ENCODE data around the gene POLR3B. TPM values are rescaled to one million over a fixed set of nuclear protein-coding genes. Genes with fewer than 3 reads are reported as not detected.

POLR3B gene
- total and polyA plus RNA-seq, 12 donors, result 2.0 to 12.0 (median 9.2) TPM

- Histone ChIP-seq H3K9me3 (no peaks in the 10 kb centered on the region), H3K36me3 (peaks cover 0 to 65% (median 13%) of the 10 kb centered on the region in 9 donors), H3K27ac (no peak overlapping the region), H3K4me3 (no peak overlapping the region), H3K4me1 (peaks cover 0 to 19% (median 8%) of the 10 kb centered on the region in 9 donors), H3K27me3 (no peaks in the 10 kb centered on the region)
- 57 to 61% methylated on average over 4 of the region's 4 CpGs for WGBS, 2 donors
- TF ChIP-seq CTCF (IDR thresholded peaks at IDR 0.05), result no peak
- intact Hi-C loops (cut with DNase I), result loop anchor here in 3 of 10 donors (5.0 to 10.0 kb wide), 3 partner anchors 116 to 934 kb away; no protein-coding TSS in a partner anchor
- no peak for DNase-seq
- no peak for ATAC-seq
These were observed 9.1 kb upstream of the POLR3B start for GRCh38 chr12:106348411-106348810.

GRCh38 chr12:106353175-106353574, 4.4 kb upstream of the POLR3B start:
- ATAC-seq (no peak), DNase-seq (no peak)
- Histone ChIP-seq H3K27me3 (no peaks in the 10 kb centered on the region), H3K27ac (no peak overlapping the region), H3K9me3 (no peaks in the 10 kb centered on the region), H3K36me3 (peaks cover 0 to 19% (median 0%) of the 10 kb centered on the region in 9 donors), H3K4me1 (peaks cover 0 to 13% (median 7%) of the 10 kb centered on the region in 9 donors), H3K4me3 (no peak overlapping the region)
- no peak for TF ChIP-seq CTCF (IDR thresholded peaks at IDR 0.05)
- intact Hi-C loops (cut with DNase I), result loop anchor here in 2 of 10 donors (5.0 to 10.0 kb wide), 2 partner anchors 48 to 126 kb away; partner anchors contain the start of gene TCP11L2 (in 1 of the 2)
- WGBS, 2 donors, result 80 to 87% methylated on average over 6 of the region's 6 CpGs

GRCh38 chr12:106358396-106359241, 1.1 kb downstream of the POLR3B start:
- no peaks in the 10 kb centered on the region for H3K27me3 ChIP-seq
- intact Hi-C loops (cut with DNase I), result loop anchor here in 2 of 10 donors (5.0 to 10.0 kb wide), 2 partner anchors 54 to 131 kb away; partner anchors contain the start of gene TCP11L2 (in 1 of the 2)
- 33 to 36% methylated on average over 17 of the region's 17 CpGs for WGBS, 2 donors
- H3K4me3 ChIP-seq, result peak overlapping the region; percentile 54 to 90 (median 70)
- no peaks in the 10 kb centered on the region for H3K9me3 ChIP-seq
- H3K4me1 ChIP-seq, result peaks cover 3 to 27% (median 20%) of the 10 kb centered on the region in 9 donors
- peaks cover 0 to 2% (median 0%) of the 10 kb centered on the region in 9 donors for H3K36me3 ChIP-seq
- ATAC-seq, result peak; percentile 3 to 43 (median 19)
- peak overlapping the region; percentile 89 to 96 (median 94) for H3K27ac ChIP-seq
- DNase-seq, result peak in 1 of 2 donors; percentile 26
- no peak for TF ChIP-seq CTCF (IDR thresholded peaks at IDR 0.05)

- no peaks in the 10 kb centered on the region for H3K9me3 ChIP-seq
- no peak overlapping the region for H3K27ac ChIP-seq
- H3K36me3 ChIP-seq, result peaks cover 0 to 14% (median 0%) of the 10 kb centered on the region in 9 donors
- peaks cover 3 to 27% (median 20%) of the 10 kb centered on the region in 9 donors for H3K4me1 ChIP-seq
- no peak overlapping the region for H3K4me3 ChIP-seq
- ATAC-seq (no peak), DNase-seq (no peak)
- H3K27me3 ChIP-seq, result no peaks in the 10 kb centered on the region
- no peak for TF ChIP-seq CTCF (IDR thresholded peaks at IDR 0.05)
- intact Hi-C loops (cut with DNase I), result loop anchor here in 2 of 10 donors (5.0 to 10.0 kb wide), 2 partner anchors 55 to 133 kb away; partner anchors contain the start of gene TCP11L2 (in 1 of the 2)
- WGBS, 2 donors, result 65 to 73% methylated on average over 7 of the region's 7 CpGs
These were observed 2.3 kb downstream of the POLR3B start for GRCh38 chr12:106359646-106360399.
